GM21528 (cell line): Measurements from ENCODE around the gene RALGDS.
"Not testable (repeated sequence)": the region's sequence is repeated elsewhere in the genome, so short reads cannot be mapped to it uniquely, and the experiment has no call there.

ENCODE experiments used
- ATAC-seq: cut with Tn5 transposase; IDR thresholded peaks from one replicate; pipeline ENCODE4 v1.9.1; 2021; ENCODE audit warnings: mild to moderate bottlenecking, moderate library complexity; ENCODE audit not compliant: unreplicated experiment, low FRiP score

RALGDS gene

DNA sequence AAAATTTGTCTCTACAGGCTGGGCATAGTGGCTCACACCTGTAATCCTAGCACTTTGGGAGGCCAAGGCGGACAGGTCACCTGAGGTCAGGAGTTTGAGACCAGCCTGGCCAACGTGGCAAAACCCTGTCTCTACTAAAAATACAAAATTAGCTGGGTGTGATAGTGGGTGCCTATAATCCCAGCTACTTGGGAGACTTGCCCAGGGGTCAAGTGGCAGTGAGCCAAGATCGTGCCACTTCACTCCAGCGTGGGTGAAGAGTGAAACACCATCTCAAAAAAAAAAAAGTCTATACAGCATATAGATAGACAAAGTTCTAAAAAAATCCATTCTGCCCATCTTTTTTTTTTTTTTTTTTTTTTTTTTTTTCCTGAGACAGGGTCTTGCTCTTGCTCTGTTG is 26.7 kb downstream of the RALGDS start:
- not testable (repeated sequence) for ATAC-seq

DNA sequence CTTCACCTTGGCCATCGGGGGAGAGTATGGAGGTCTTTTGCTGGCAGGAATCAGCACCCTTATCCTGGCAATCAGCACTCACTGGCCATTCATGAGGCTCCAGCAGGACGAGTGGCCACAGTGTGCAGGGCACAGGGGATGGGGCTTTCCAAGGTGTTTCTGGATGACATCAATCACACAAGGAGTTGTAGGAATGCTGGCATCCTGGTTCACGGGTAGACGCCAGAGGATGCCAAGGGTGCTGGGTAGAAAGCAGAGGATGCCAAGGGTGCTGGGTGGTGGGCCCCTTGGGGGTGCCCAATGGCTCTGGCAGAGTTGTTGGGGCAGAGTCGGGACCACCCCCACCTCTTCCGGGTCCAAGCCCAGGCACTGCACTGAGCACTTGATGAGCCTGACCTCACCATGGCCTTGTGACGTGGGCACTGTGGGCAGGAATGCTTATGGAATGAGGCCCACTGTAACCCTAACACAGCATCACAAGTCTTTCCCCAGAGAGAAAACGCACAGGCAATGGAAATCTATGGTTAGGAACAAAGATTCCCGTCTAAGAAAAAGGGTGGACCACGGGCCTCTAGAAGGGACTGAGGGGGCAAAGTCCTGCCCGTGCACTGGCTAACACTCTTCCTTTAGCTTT is 30.2 kb downstream of the RALGDS start:
- no peak for ATAC-seq

GRCh38 chr9:133090187-133090586 is 30.9 kb downstream of the RALGDS start:
- ATAC-seq: no peak

DNA sequence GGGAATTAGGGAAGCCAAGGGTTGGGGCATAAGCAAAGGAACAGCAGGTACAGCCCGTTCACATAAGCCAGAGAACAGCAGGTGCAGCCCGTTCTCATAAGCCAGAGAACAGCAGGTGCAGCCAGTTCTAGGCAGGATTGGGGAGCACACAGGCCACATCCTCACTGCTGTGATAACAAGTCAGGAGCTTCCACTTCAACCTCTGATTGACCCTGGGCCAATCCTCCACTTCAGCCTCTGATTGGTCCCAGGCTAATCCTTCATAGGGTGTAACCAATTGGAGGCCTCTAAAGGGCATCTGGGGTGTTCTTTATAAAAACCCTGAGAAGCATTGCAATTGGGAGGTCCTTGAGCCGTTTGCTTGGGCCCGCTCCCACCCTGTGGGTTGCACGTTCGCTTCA is 31.8 kb downstream of the RALGDS start:
- no peak for ATAC-seq

DNA sequence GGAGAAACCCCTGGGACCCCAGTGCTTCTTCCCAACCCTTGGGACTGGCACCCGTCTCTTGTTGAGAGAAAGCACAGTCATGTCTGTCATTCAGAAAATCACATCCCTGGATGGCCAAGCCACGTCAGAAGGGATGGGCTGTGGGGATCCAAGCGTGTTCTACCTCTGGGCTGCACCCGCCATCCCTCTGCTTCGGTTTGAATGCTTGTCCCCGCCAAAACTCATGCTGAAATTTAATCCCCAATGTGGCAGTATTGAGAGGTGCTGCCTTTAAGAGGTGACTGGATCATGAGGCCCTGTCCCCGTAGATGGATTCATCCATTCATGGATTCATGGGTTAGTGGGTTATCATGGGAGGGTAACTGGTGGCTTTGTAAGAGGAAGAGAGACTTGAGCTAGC is 32.3 kb downstream of the RALGDS start:
- no peak for ATAC-seq

DNA sequence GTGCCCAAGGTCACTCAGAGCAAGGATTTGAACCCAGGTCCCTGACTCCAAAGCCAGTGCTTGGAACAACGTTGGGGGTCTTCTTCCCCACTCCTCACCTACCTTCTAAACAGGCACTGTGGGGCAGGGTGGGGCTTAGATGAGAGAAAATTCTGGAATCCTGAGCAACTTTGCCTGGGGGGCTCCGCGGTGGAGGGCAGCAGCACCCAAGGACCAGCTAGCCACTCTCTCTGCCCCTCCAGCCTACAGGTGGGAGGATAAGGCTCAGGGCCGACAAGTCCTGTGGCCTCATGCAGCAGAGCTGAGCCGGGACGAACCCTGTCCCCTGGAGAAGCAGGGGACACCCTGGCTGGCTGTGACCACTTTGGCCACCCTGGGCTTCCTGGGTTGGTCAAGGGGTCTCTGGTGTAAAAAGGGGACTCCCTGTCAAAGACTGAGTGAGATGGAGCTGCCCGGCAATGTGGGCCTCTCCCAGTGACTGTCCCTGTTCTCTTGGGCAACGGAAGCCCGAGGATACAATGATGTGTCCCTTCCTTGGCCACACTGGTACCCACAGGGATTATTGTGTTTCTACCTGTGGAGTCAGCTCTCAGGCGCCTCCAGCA is 32.8 kb downstream of the RALGDS start:
- ATAC-seq: no peak

DNA sequence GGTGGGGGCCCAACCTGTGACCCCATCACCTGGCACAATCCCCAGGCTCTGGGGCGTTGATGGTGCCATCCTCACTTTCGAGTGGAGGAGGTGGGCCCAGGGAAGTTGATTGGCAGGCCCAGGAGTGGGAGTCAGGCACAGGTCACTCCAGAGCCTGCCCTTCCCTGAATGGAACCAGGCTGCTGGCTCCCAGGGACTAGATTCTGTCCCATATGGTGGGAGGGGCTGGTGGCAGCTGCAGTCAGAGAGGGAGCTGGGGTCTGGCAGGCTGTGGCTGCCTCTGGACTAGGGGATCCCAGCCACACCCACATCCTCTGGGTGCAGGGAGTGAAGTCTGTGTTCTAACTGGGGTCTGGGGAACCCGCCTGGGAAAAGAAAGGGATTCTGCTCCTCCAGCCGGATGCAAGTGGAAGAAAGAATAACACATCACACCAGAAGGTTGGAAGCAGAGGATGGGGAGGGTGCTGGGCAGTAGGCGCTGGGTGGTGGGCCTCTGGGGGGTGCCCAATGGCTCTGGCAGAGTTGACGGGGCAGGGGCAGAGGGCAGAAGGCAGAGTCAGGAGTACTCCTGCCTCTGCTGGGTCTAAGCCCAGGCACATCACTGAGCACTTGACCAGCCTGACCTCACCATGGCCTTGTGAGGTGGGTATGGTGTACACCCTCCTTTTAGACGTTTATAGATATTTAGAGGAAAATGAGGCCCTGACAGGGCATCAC is 33.5 kb downstream of the RALGDS start:
- ATAC-seq: no peak

- ATAC-seq: no peak
These were observed 34.1 kb downstream of the RALGDS start for GRCh38 chr9:133086894-133087293.

DNA sequence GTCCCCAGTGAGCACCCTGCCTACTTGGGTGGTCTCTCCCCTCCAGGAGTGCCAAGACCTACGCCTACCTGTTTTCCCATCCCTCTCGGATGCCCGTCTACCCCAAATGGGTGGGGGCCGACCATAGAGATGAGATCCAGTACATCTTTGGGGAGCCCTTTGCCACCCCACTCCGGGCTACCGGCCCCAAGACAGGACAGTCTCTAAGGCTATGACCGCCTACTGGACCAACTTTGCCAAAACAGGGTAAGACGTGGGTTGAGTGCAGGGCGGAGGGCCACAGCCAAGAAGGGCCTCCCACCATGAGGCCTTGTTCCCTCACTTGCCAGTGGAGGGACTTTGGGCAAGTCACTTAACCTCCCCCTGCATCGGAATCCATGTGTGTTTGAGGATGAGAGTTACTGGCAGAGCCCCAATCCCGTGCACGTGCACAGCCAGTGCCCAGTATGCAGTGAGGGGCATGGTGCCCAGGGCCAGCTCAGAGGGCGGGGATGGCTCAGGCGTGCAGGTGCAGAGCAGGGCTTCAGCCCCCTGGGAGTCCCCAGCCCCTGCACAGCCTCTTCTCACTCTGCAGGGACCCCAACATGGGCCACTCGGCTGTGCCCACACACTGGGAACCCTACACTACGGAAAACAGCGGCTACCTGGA is 34.7 kb downstream of the RALGDS start:
- ATAC-seq: not testable (repeated sequence)

DNA sequence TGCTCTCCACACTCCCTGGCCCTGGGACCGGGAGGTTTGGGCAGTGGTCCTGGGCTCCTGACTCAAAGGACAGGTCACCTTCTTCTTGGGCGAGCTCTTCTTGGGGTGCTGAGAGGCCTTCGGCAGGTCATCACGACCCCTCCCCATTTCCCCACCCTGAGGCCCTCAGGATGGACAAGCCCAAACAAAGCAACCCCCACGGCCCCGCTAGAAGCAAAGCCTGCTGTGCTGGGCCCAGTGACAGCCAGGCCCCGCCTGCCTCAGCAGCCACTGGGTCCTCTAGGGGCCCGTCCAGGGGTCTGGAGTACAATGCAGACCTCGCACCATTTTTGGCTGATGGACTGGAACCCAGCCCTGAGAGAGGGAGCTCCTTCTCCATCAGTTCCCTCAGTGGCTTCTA is 37.4 kb downstream of the RALGDS start:
- ATAC-seq: not testable (repeated sequence)

- not testable (repeated sequence) for ATAC-seq
These were observed 38.9 kb downstream of the RALGDS start for GRCh38 chr9:133081957-133082644.

GRCh38 chr9:133080786-133081779 is 40.0 kb downstream of the RALGDS start:
- not testable (repeated sequence) for ATAC-seq

GRCh38 chr9:133080161-133080560 is 40.9 kb downstream of the RALGDS start:
- ATAC-seq: no peak

- no peak for ATAC-seq
These were observed 42.6 kb downstream of the RALGDS start for GRCh38 chr9:133078486-133078885.

- ATAC-seq: no peak
These were observed 44.3 kb downstream of the RALGDS start for GRCh38 chr9:133076691-133077090.

DNA sequence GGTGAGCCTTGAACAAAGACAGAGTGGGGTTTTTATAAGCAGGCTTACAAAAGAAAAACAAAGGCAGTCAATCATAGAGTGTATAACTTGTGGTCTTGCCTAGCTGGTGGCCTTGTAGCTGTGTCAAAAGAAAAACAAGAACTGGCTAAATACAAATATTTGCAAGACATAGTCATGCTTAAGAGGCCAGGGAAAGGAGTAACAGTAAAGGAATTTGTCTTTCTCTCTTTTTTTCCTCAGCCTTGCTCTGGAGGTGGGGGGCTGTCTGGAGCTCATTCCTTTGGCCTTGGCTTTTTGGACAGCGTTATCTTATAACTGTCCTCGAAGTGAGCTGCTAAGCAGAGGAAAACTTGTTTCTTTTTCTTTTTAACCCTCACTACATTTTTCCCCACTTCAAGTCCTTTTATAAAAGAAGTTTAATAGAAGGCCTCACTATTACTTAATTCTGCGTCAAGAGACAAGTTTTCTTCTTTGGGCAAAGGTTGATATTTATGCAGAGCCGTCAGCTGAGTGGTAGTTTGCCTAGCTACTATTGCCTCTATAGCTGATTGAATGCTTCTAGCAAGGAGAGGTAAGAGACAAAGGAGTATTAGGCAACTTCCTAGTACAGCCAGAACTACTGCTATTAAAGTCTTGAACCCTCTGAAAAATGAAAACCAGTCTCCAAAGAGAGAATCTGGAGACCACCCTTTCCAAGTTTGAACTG is 45.0 kb downstream of the RALGDS start:
- no peak for ATAC-seq

DNA sequence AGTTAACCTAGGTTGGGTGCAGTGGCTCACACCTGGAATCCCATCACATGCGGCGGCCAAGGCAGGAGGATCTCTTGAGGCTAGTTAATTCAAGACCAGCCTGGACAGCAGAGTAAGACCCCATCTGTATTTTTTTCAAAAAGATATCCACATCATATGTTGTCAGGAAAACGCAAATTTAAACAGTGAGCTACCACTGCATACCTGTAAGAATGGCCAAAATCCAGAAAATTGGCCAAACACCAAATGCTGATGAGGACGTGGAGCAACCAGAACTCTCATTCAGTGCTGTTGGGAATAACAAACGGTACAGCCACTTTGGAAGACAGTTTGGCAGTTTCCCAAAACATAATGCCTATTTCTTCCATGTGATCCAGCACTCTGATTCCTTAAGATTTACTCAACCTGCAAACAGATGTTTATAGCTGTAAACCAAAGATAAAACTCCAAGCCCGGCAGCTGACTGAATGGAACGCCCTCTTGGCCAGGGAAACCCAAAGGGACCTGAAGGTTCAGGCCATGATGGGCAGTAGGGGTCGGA is 46.9 kb downstream of the RALGDS start:
- no peak for ATAC-seq

- ATAC-seq: no peak
These were observed 47.7 kb downstream of the RALGDS start for GRCh38 chr9:133073086-133074014.
